Neural cell (in vitro differentiated cells): ENCODE measurements around the gene LUZP1. TPM values are rescaled to one million over a fixed set of nuclear protein-coding genes. Genes with fewer than 3 reads are reported as not detected.

Experiments used
- H2AFZ ChIP-seq: fragments of 200-600, 300-800 bp; sonication (generic), shearing (Covaris generic); 2 replicates; pipeline ENCODE4 v1.6.0; 2014; ENCODE audit warnings: low read depth, mild to moderate bottlenecking, antibody characterized with exemption, low read length, moderate library complexity
- H3F3A ChIP-seq: fragments of 200-600 bp; shearing (Covaris generic); 2 replicates; pipeline ENCODE4 v1.6.1; 2016; ENCODE audit warnings: mild to moderate bottlenecking, moderate library complexity, mixed read lengths, antibody characterized with exemption, low read length; ENCODE audit not compliant: insufficient read depth, poor library complexity, severe bottlenecking
- H3K27ac ChIP-seq: fragments of 200-600, 300-800 bp; sonication (generic), shearing (Covaris generic); 2 replicates; pipeline ENCODE4 v1.5.1; 2014; ENCODE audit warnings: mild to moderate bottlenecking, low read length, moderate library complexity
- H3K27me3 ChIP-seq: fragments of 300-800, 200-600 bp; sonication (generic), shearing (Covaris generic); 2 replicates; pipeline ENCODE4 v1.6.0; 2014; ENCODE audit warnings: mild to moderate bottlenecking, low read depth, low read length, moderate library complexity; ENCODE audit not compliant: insufficient read depth
- H3K36me3 ChIP-seq: fragments of 300-800, 200-600 bp; sonication (generic), shearing (Covaris generic); 2 replicates; pipeline ENCODE4 v1.5.1; 2014; ENCODE audit warnings: mild to moderate bottlenecking, antibody characterized with exemption, low read length, moderate library complexity; ENCODE audit not compliant: insufficient read depth
- H3K4me2 ChIP-seq: fragments of 300-800, 200-600 bp; sonication (generic), shearing (Covaris generic); 2 replicates; pipeline ENCODE4 v1.6.0; 2014; ENCODE audit warnings: mild to moderate bottlenecking, low read length
- H3K4me3 ChIP-seq: fragments of 300-800, 200-600 bp; sonication (generic), shearing (Covaris generic); 2 replicates; pipeline ENCODE4 v1.5.1; 2014; ENCODE audit warnings: mild to moderate bottlenecking, low read length, moderate library complexity
- H3K79me2 ChIP-seq: fragments of 200-600 bp; shearing (Covaris generic); replicated peaks from 2 replicates; pipeline ENCODE4 v1.6.0; 2014; ENCODE audit warnings: mild to moderate bottlenecking, low read length, moderate library complexity; ENCODE audit not compliant: insufficient read depth
- H3K9ac ChIP-seq: fragments of 300-800, 200-600 bp; sonication (generic), shearing (Covaris generic); 2 replicates; pipeline ENCODE4 v1.6.1; 2016; ENCODE audit warnings: mild to moderate bottlenecking, low read length, mixed read lengths
- H3K9me2 ChIP-seq: fragments of 200-600 bp; shearing (Covaris generic); 2 replicates; pipeline ENCODE4 v1.6.1; 2016; ENCODE audit warnings: mild to moderate bottlenecking, low read length, mixed read lengths; ENCODE audit not compliant: insufficient read depth
- H3K9me3 ChIP-seq: fragments of 200-600, 300-800 bp; sonication (generic), shearing (Covaris generic); 2 replicates; pipeline ENCODE4 v1.6.1; 2016; ENCODE audit warnings: mild to moderate bottlenecking, mixed run types, low read length, moderate library complexity, mixed read lengths
- H4K20me1 ChIP-seq: fragments of 200-600 bp; shearing (Covaris generic); 2 replicates; pipeline ENCODE4 v1.6.1; 2016; ENCODE audit warnings: mild to moderate bottlenecking, mixed run types; ENCODE audit not compliant: insufficient read depth
- EP300 ChIP-seq: fragments of 450-650 bp; conservative IDR thresholded peaks from 2 replicates; pipeline ENCODE4 v1.6.1; 2014; ENCODE audit warnings: antibody characterized with exemption, mild to moderate bottlenecking, moderate library complexity; ENCODE audit not compliant: poor library complexity, severe bottlenecking
- EZH2 ChIP-seq: fragments of 200-600, 300-800 bp; shearing (Covaris generic), sonication (generic); IDR thresholded peaks from 2 replicates; pipeline ENCODE4 v1.6.1; 2014; ENCODE audit warnings: antibody characterized with exemption, low read length, borderline replicate concordance, mild to moderate bottlenecking; ENCODE audit not compliant: insufficient read depth, poor library complexity, severe bottlenecking
- MXI1 ChIP-seq: fragments of 450-650 bp; conservative IDR thresholded peaks from 2 replicates; pipeline ENCODE4 v1.6.1; 2014; ENCODE audit warnings: antibody characterized with exemption, mild to moderate bottlenecking; ENCODE audit not compliant: poor library complexity, severe bottlenecking
- POLR2AphosphoS5 ChIP-seq: IDR thresholded peaks from 2 replicates; pipeline ENCODE4 v1.6.1; 2012
- RAD21 ChIP-seq: fragments of 450-650 bp; conservative IDR thresholded peaks from 2 replicates; pipeline ENCODE4 v1.6.1; 2014; ENCODE audit warnings: antibody characterized with exemption, mild to moderate bottlenecking, moderate library complexity
- SMC3 ChIP-seq: fragments of 450-650 bp; conservative IDR thresholded peaks from 2 replicates; pipeline ENCODE4 v1.6.1; 2014; ENCODE audit warnings: antibody characterized with exemption, mild to moderate bottlenecking, moderate library complexity; ENCODE audit not compliant: poor library complexity
- TAF1 ChIP-seq: IDR thresholded peaks from 2 replicates; pipeline ENCODE4 v1.6.1; 2012; ENCODE audit warnings: low read depth
- polyA plus RNA-seq: library from polyadenylated mRNA; depleted of rRNA; stranded (reverse); fragments of >200 nt; gene quantifications from 2 replicates; pipeline ENCODE4 v1.2.3, GENCODE V29; 2014
- TF ChIP-seq, protein P1 (sequence below): IDR thresholded peaks from 2 replicates; pipeline ENCODE4 v1.6.1; 2012; ENCODE audit warnings: borderline replicate concordance
- TF ChIP-seq, protein P2 (sequence below): fragments of 450-650 bp; IDR thresholded peaks from 2 replicates; pipeline ENCODE4 v1.5.1; 2014; ENCODE audit warnings: antibody characterized with exemption, mild to moderate bottlenecking, moderate library complexity; ENCODE audit not compliant: poor library complexity, severe bottlenecking

The LUZP1 gene
- polyA plus RNA-seq, 1 donor from 2014 or later: 2.3 TPM

DNA sequence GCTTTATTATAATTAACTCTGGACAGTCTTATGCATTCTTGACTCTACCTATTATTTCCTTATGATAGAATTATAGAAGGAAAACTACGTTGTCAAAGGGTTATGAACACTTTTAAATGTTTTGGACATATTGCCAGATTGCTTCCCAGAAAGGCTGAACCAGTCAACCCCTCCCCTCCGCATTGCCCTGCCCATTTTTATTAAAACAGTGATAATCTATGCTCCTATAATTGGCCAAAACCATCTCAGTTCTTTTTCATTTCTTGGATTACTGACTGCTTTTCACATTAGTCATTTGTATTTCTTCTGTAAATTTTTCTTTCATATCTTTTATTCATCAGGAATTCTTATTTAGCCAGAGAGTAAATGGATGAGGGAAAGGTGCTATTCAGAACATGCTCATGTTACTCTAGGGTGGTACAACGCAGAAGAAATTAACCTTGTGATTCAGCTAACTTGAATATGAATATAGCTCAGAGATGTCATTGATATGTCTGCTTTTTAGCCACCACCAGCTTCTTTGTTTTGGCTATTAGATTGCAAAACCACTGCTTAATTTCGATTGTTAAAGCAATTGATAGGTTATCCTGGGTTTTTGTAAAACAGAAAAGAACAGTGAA lies 117.3 kb downstream of the LUZP1 start:
- H3K4me2 ChIP-seq: no peak overlapping the region
- H2AFZ ChIP-seq: no peak overlapping the region
- H3K36me3 ChIP-seq: no peaks in the 10 kb centered on the region
- no peaks in the 10 kb centered on the region for H4K20me1 ChIP-seq
- H3K27ac ChIP-seq: no peak overlapping the region
- no peaks in the 10 kb centered on the region for H3F3A ChIP-seq
- no peak overlapping the region for H3K9ac ChIP-seq
- H3K9me2 ChIP-seq: no peaks in the 10 kb centered on the region
- H3K4me3 ChIP-seq: no peak overlapping the region
- H3K27me3 ChIP-seq: no peaks in the 10 kb centered on the region
- H3K79me2 ChIP-seq: peaks cover 46% of the 10 kb centered on the region
- H3K9me3 ChIP-seq: no peaks in the 10 kb centered on the region
- TF ChIP-seq EP300: no peak
- TF ChIP-seq MXI1: no peak

DNA sequence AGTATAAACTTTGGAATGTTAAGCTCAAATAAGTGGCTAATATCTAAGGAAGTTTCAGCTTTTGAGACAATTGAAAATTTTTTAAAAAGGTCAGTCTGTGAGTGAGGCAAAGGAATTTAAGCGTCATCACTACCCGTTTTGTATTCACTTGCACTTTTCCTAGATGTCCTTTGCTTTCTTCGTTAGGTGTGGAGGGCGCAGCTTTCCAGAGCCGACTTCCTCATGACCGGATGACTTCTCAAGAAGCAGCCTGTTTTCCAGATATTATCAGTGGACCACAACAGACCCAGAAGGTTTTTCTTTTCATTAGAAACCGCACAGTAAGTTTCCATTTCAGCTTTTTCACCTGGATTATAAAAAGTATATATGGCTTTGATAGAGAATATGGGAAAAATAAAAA lies 118.5 kb downstream of the LUZP1 start:
- H3K9me2 ChIP-seq: no peaks in the 10 kb centered on the region
- H3K4me2 ChIP-seq: no peak overlapping the region
- no peak overlapping the region for H3K4me3 ChIP-seq
- no peak overlapping the region for H2AFZ ChIP-seq
- TF ChIP-seq, protein P1, sequence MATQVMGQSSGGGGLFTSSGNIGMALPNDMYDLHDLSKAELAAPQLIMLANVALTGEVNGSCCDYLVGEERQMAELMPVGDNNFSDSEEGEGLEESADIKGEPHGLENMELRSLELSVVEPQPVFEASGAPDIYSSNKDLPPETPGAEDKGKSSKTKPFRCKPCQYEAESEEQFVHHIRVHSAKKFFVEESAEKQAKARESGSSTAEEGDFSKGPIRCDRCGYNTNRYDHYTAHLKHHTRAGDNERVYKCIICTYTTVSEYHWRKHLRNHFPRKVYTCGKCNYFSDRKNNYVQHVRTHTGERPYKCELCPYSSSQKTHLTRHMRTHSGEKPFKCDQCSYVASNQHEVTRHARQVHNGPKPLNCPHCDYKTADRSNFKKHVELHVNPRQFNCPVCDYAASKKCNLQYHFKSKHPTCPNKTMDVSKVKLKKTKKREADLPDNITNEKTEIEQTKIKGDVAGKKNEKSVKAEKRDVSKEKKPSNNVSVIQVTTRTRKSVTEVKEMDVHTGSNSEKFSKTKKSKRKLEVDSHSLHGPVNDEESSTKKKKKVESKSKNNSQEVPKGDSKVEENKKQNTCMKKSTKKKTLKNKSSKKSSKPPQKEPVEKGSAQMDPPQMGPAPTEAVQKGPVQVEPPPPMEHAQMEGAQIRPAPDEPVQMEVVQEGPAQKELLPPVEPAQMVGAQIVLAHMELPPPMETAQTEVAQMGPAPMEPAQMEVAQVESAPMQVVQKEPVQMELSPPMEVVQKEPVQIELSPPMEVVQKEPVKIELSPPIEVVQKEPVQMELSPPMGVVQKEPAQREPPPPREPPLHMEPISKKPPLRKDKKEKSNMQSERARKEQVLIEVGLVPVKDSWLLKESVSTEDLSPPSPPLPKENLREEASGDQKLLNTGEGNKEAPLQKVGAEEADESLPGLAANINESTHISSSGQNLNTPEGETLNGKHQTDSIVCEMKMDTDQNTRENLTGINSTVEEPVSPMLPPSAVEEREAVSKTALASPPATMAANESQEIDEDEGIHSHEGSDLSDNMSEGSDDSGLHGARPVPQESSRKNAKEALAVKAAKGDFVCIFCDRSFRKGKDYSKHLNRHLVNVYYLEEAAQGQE: no peak
- TF ChIP-seq RAD21 (no peak), POLR2AphosphoS5 (no peak), MXI1 (no peak), EZH2 (no peak), TAF1 (no peak), SMC3 (no peak), EP300 (no peak)
- TF ChIP-seq, protein P2, sequence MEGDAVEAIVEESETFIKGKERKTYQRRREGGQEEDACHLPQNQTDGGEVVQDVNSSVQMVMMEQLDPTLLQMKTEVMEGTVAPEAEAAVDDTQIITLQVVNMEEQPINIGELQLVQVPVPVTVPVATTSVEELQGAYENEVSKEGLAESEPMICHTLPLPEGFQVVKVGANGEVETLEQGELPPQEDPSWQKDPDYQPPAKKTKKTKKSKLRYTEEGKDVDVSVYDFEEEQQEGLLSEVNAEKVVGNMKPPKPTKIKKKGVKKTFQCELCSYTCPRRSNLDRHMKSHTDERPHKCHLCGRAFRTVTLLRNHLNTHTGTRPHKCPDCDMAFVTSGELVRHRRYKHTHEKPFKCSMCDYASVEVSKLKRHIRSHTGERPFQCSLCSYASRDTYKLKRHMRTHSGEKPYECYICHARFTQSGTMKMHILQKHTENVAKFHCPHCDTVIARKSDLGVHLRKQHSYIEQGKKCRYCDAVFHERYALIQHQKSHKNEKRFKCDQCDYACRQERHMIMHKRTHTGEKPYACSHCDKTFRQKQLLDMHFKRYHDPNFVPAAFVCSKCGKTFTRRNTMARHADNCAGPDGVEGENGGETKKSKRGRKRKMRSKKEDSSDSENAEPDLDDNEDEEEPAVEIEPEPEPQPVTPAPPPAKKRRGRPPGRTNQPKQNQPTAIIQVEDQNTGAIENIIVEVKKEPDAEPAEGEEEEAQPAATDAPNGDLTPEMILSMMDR: no peak
- H4K20me1 ChIP-seq: peaks cover 3% of the 10 kb centered on the region
- no peaks in the 10 kb centered on the region for H3K27me3 ChIP-seq
- peaks cover 58% of the 10 kb centered on the region for H3K79me2 ChIP-seq
- no peak overlapping the region for H3K27ac ChIP-seq
- H3K9me3 ChIP-seq: no peaks in the 10 kb centered on the region
- peaks cover 4% of the 10 kb centered on the region for H3F3A ChIP-seq
- H3K9ac ChIP-seq: no peak overlapping the region
- H3K36me3 ChIP-seq: no peaks in the 10 kb centered on the region

DNA sequence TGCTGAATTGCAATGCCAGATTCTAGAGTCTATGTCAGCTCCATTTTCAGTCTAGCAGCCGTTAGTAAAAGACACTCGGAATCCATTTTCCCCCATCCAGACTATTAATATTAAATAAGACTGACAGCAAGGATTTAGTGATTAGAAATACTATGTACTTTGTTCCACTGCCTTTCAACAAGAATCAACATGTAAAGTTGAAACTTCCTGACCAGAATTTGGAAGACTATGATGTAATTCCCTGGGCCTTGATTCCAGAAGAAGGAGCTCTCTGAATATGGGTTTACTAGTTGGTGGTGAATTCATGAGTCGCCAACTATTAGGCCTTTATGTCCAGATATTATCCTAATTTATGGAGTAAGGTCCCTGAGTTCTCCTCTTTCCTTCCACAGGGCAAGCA lies 124.6 kb downstream of the LUZP1 start:
- Histone ChIP-seq H2AFZ (no peak overlapping the region), H3F3A (peaks cover 5% of the 10 kb centered on the region), H3K4me2 (no peak overlapping the region), H3K4me3 (no peak overlapping the region), H3K79me2 (peaks cover 89% of the 10 kb centered on the region), H3K9ac (no peak overlapping the region), H4K20me1 (peaks cover 4% of the 10 kb centered on the region), H3K36me3 (no peaks in the 10 kb centered on the region), H3K27me3 (no peaks in the 10 kb centered on the region), H3K9me2 (no peaks in the 10 kb centered on the region), H3K9me3 (no peaks in the 10 kb centered on the region), H3K27ac (no peak overlapping the region)
- TF ChIP-seq EP300: no peak
